ENCODE measurements around the gene BPIFA2. TPM values are rescaled to one million over a fixed set of nuclear protein-coding genes. Genes with fewer than 3 reads are reported as not detected.

The BPIFA2 gene
- total RNA-seq, 1 donor from 2014 or later = not detected

GRCh38 chr20:33160681-33161080 is 7.3 kb upstream of the BPIFA2 start:
- Mint-ChIP-seq H3K4me1 (no peaks in the 10 kb centered on the region), H3K27me3 (ENCODE audit: low read depth) (peaks cover 47% of the 10 kb centered on the region), H3K27ac (ENCODE audit: unreplicated experiment) (no peak overlapping the region), H3K9me3 (no peaks in the 10 kb centered on the region), H3K36me3 (ENCODE audit: low read depth) (no peaks in the 10 kb centered on the region), H3K4me3 (no peak overlapping the region)
- no peak for TF ChIP-seq CTCF (conservative IDR thresholded peaks at IDR 0.05)
- no peak for DNase-seq (ENCODE audit: low read depth, low spot score)

GRCh38 chr20:33162313-33162712 is 5.6 kb upstream of the BPIFA2 start:
- TF ChIP-seq CTCF (conservative IDR thresholded peaks at IDR 0.05) = no peak
- Mint-ChIP-seq H3K4me3 (no peak overlapping the region), H3K36me3 (ENCODE audit: low read depth) (no peaks in the 10 kb centered on the region), H3K9me3 (no peaks in the 10 kb centered on the region), H3K27ac (ENCODE audit: unreplicated experiment) (no peak overlapping the region), H3K4me1 (no peaks in the 10 kb centered on the region), H3K27me3 (ENCODE audit: low read depth) (peaks cover 34% of the 10 kb centered on the region)
- DNase-seq (ENCODE audit: low read depth, low spot score) = no peak

GRCh38 chr20:33162753-33163152 is 5.2 kb upstream of the BPIFA2 start:
- Mint-ChIP-seq H3K27ac (ENCODE audit: unreplicated experiment) (no peak overlapping the region), H3K27me3 (ENCODE audit: low read depth) (peaks cover 32% of the 10 kb centered on the region), H3K36me3 (ENCODE audit: low read depth) (no peaks in the 10 kb centered on the region), H3K4me1 (no peaks in the 10 kb centered on the region), H3K4me3 (no peak overlapping the region), H3K9me3 (no peaks in the 10 kb centered on the region)
- no peak for TF ChIP-seq CTCF (conservative IDR thresholded peaks at IDR 0.05)
- DNase-seq (ENCODE audit: low read depth, low spot score) = no peak

GRCh38 chr20:33163856-33164762 is 3.9 kb upstream of the BPIFA2 start:
- no peak for DNase-seq (ENCODE audit: low read depth, low spot score)
- H3K9me3 Mint-ChIP-seq = peaks cover 7% of the 10 kb centered on the region

GRCh38 chr20:33164763-33165095 is 3.2 kb upstream of the BPIFA2 start:
- H3K27ac Mint-ChIP-seq (ENCODE audit: unreplicated experiment) = no peak overlapping the region
- H3K9me3 Mint-ChIP-seq = peaks cover 8% of the 10 kb centered on the region
- H3K4me3 Mint-ChIP-seq = no peak overlapping the region
- TF ChIP-seq CTCF (conservative IDR thresholded peaks at IDR 0.05) = no peak
- peaks cover 28% of the 10 kb centered on the region for H3K27me3 Mint-ChIP-seq (ENCODE audit: low read depth)
- no peaks in the 10 kb centered on the region for H3K4me1 Mint-ChIP-seq
- H3K36me3 Mint-ChIP-seq (ENCODE audit: low read depth) = peaks cover 2% of the 10 kb centered on the region
- DNase-seq (ENCODE audit: low read depth, low spot score) = no peak

More at GRCh38 chr20:33163856-33164762, 3.9 kb upstream of the BPIFA2 start:
- Mint-ChIP-seq H3K27ac (ENCODE audit: unreplicated experiment) (no peak overlapping the region), H3K27me3 (ENCODE audit: low read depth) (peaks cover 32% of the 10 kb centered on the region), H3K4me1 (no peaks in the 10 kb centered on the region), H3K4me3 (no peak overlapping the region), H3K36me3 (ENCODE audit: low read depth) (peaks cover 2% of the 10 kb centered on the region)
- TF ChIP-seq CTCF (conservative IDR thresholded peaks at IDR 0.05) = no peak
